ENCODE results near the gene PHAF1. TPM values are rescaled to one million over a fixed set of nuclear protein-coding genes. Genes with fewer than 3 reads are reported as not detected.
A peak's percentile ranks its signal among the peaks of the same experiment; 100 is the strongest.

The PHAF1 gene
- total RNA-seq, 2 donors from 2014 or later, result 10.0 to 14.0 TPM

DNA sequence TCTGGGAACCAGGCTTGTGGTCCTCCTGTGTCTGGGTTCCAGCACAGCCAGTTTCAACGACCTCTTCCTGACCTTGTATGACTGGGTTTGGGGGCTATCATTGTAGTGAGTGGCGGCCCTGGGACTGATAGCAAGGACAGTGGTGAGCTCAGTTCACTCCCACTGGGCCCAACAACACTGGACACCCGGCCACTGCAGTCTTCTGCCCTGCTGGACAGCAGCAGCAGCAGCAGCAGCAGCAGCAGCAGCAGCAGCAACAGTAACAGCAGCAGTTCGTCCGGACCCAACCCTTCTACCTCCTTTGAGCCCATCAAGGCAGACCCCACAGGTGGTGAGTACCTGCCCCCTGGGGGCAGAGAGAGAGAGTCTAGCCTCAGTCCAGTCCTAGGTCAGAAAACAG is 85.9 kb downstream of the PHAF1 start:
- intact Hi-C loops (cut with DNase I), result loop anchor here (5.0 kb wide), 1 partner anchor 87 kb away; no protein-coding TSS in a partner anchor
- peaks cover 18% of the 10 kb centered on the region for H3K4me1 ChIP-seq
- peaks cover 22% of the 10 kb centered on the region for H3K36me3 ChIP-seq
- H3K4me3 ChIP-seq, result no peak overlapping the region
- no peaks in the 10 kb centered on the region for H3K9me3 ChIP-seq
- H3K27ac ChIP-seq, result no peak overlapping the region
- TF ChIP-seq, protein P1, sequence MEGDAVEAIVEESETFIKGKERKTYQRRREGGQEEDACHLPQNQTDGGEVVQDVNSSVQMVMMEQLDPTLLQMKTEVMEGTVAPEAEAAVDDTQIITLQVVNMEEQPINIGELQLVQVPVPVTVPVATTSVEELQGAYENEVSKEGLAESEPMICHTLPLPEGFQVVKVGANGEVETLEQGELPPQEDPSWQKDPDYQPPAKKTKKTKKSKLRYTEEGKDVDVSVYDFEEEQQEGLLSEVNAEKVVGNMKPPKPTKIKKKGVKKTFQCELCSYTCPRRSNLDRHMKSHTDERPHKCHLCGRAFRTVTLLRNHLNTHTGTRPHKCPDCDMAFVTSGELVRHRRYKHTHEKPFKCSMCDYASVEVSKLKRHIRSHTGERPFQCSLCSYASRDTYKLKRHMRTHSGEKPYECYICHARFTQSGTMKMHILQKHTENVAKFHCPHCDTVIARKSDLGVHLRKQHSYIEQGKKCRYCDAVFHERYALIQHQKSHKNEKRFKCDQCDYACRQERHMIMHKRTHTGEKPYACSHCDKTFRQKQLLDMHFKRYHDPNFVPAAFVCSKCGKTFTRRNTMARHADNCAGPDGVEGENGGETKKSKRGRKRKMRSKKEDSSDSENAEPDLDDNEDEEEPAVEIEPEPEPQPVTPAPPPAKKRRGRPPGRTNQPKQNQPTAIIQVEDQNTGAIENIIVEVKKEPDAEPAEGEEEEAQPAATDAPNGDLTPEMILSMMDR (IDR thresholded peaks at IDR 0.05), result no peak
- H3K27me3 ChIP-seq, result no peaks in the 10 kb centered on the region
- no peak overlapping the region for H3K9ac ChIP-seq (ENCODE audit: low read depth in 2 of 2, low read length in 2 of 2)
- no peak for DNase-seq

DNA sequence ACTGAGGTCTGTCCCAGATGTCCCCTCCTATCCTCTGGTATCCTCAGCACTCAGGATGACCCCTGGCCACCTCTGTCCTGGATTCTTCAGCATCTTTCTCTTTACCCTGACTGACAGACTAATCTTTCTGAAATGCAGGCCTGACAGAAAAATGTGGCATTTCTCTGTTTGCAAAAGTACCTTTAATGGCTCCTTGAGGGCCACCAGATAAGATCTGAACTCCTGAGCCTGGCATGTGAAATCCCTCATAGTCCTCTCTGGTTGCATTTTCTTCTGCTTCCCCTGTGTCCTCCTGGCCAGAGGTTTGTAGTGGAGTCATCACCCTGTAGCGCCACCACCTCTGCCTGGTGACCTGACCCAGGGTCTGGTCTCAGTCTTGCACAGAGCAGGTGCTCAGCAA is 87.1 kb downstream of the PHAF1 start:
- Histone ChIP-seq H3K4me1 (peaks cover 13% of the 10 kb centered on the region), H3K27ac (no peak overlapping the region), H3K4me3 (no peak overlapping the region), H3K36me3 (peaks cover 22% of the 10 kb centered on the region), H3K9me3 (no peaks in the 10 kb centered on the region), H3K27me3 (no peaks in the 10 kb centered on the region), H3K9ac (ENCODE audit: low read depth in 2 of 2, low read length in 2 of 2) (no peak overlapping the region)
- no peak for DNase-seq
- TF ChIP-seq, protein P1 (IDR thresholded peaks at IDR 0.05), result no peak
- intact Hi-C loops (cut with DNase I), result loop anchor here (5.0 kb wide), 1 partner anchor 85 kb away; no protein-coding TSS in a partner anchor

DNA sequence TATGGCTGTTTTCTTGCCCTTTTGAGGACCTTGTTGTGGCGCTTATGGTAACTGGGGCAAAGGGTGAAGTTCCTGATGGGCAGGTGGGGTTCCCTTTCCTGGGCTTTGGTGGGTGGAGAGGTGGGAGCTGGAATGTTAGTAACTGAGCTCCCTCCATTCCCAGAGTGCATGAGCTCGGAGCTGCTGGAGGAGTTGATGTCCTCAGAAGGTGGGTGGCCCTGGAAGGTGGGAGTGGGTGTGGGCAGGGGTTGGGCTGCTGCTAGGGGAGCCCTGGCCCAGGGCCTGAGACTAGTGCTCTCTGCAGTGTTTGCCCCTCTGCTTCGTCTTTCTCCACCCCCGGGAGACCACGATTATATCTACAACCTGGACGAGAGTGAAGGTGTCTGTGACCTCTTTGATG is 88.0 kb downstream of the PHAF1 start:
- H3K4me1 ChIP-seq, result peaks cover 12% of the 10 kb centered on the region
- TF ChIP-seq, protein P1 (IDR thresholded peaks at IDR 0.05), result no peak
- no peaks in the 10 kb centered on the region for H3K27me3 ChIP-seq
- no peak overlapping the region for H3K4me3 ChIP-seq
- no peak for DNase-seq
- H3K9ac ChIP-seq (ENCODE audit: low read depth in 2 of 2, low read length in 2 of 2), result peak overlapping the region in 1 of 2 donors; percentile 71
- intact Hi-C loops (cut with DNase I), result loop anchor here (5.0 kb wide), 1 partner anchor 85 kb away; no protein-coding TSS in a partner anchor
- H3K9me3 ChIP-seq, result no peaks in the 10 kb centered on the region
- H3K27ac ChIP-seq, result peak overlapping the region; percentile 96
- H3K36me3 ChIP-seq, result peaks cover 22% of the 10 kb centered on the region

Other genes starting within 250 kb of the PHAF1 start
- 10 to 100 TPM; 16.0 to 25.9 TPM for gene PDP2, start 229.4 kb upstream of the PHAF1 start, total RNA-seq
- 1 to 10 TPM in 1 of 2 donors, under 1 TPM in 1; 0.72 to 1.8 TPM for gene CDH16, start 191.1 kb upstream of the PHAF1 start, total RNA-seq
- 1 to 10 TPM; 1.4 to 4.0 TPM for gene RRAD, start 184.4 kb upstream of the PHAF1 start, total RNA-seq
- gene CIAO2B, start 175.5 kb upstream of the PHAF1 start, total RNA-seq, result 100 to 1,000 TPM; 105 to 146 TPM
- gene CES2, start 174.4 kb upstream of the PHAF1 start, total RNA-seq, result 100 to 1,000 TPM; 407 to 525 TPM
- 100 to 1,000 TPM; 136 to 169 TPM for gene CES3, start 148.7 kb upstream of the PHAF1 start, total RNA-seq
- gene CES4A, start 121.4 kb upstream of the PHAF1 start, total RNA-seq, result 1 to 10 TPM; 5.9 to 7.8 TPM
- 10 to 100 TPM; 41.5 TPM for gene CBFB, start 80.8 kb upstream of the PHAF1 start, total RNA-seq
- 1 to 10 TPM; 4.4 to 4.9 TPM for gene B3GNT9, start 41.1 kb downstream of the PHAF1 start, total RNA-seq
- gene TRADD, start 50.0 kb downstream of the PHAF1 start, total RNA-seq, result 10 to 100 TPM; 27.5 to 37.1 TPM
- gene FBXL8, start 50.0 kb downstream of the PHAF1 start, total RNA-seq, result 10 to 100 TPM; 12.0 to 27.1 TPM
- 10 to 100 TPM; 23.6 TPM for gene HSF4, start 54.8 kb downstream of the PHAF1 start, total RNA-seq
- gene NOL3, start 60.6 kb downstream of the PHAF1 start, total RNA-seq, result 10 to 100 TPM; 26.2 to 31.0 TPM
- gene MATCAP1, start 74.0 kb downstream of the PHAF1 start, total RNA-seq, result 10 to 100 TPM; 24.0 to 43.0 TPM
- 1 to 10 TPM; 2.3 to 4.6 TPM for gene EXOC3L1, start 80.2 kb downstream of the PHAF1 start, total RNA-seq
- gene E2F4, start 82.2 kb downstream of the PHAF1 start, total RNA-seq, result 10 to 100 TPM; 53.3 to 89.0 TPM
- gene ELMO3, start 89.2 kb downstream of the PHAF1 start, total RNA-seq, result 10 to 100 TPM; 60.7 to 75.6 TPM
- gene TMEM208, start 117.2 kb downstream of the PHAF1 start, total RNA-seq, result 10 to 100 TPM; 42.8 to 69.0 TPM
- gene FHOD1, start 137.5 kb downstream of the PHAF1 start, total RNA-seq, result 10 to 100 TPM; 21.6 to 47.2 TPM
- 1 to 10 TPM in 1 of 2 donors, under 1 TPM in 1; 0.48 to 2.1 TPM for gene SLC9A5, start 139.0 kb downstream of the PHAF1 start, total RNA-seq
- gene PLEKHG4, start 169.6 kb downstream of the PHAF1 start, total RNA-seq, result 10 to 100 TPM; 13.1 to 14.7 TPM
- gene KCTD19, start 216.8 kb downstream of the PHAF1 start, total RNA-seq, result under 1 TPM in 1 of 2 donors, not detected in 1; 0.24 TPM
- gene LRRC36, start 216.9 kb downstream of the PHAF1 start, total RNA-seq, result 1 to 10 TPM in 1 of 2 donors, not detected in 1; 1.1 TPM

Measured in colonic mucosa (tissue), 4 donors.